ENCODE results near the gene TOP3B. TPM values are rescaled to one million over a fixed set of nuclear protein-coding genes. Genes with fewer than 3 reads are reported as not detected.

Gene TOP3B
- total RNA-seq, 4 donors from 2014 or later = 12.3 to 27.5 (median 20.4) TPM

GRCh38 chr22:21936151-21936775, 46.3 kb downstream of the TOP3B start:
- DNase-seq (ENCODE audit: extremely low spot score) = no peak
- Histone ChIP-seq H3K4me3 (no peak overlapping the region), H3K36me3 (peaks cover 19 to 60% (median 50%) of the 10 kb centered on the region in 4 donors), H3K4me1 (peaks cover 51 to 76% (median 59%) of the 10 kb centered on the region in 4 donors), H3K9me3 (no peaks in the 10 kb centered on the region), H3K27me3 (no peaks in the 10 kb centered on the region), H3K27ac (replicated peaks in 1 of 4) (peak overlapping the region; percentile 92 to 98 (median 94))
- 87% methylated on average over 14 of the region's 15 CpGs for WGBS
- intact Hi-C loops (cut with DNase I) = loop anchor here (5.0 kb wide), 2 partner anchors 69 to 224 kb away; partner anchors contain the start of gene MAPK1
- TF ChIP-seq POLR2A (IDR thresholded peaks at IDR 0.05; ENCODE audit: low read depth) (no peak), CTCF (IDR thresholded peaks at IDR 0.05) (no peak)

- Histone ChIP-seq H3K27ac (replicated peaks in 1 of 4) (peak overlapping the region in 1 of 4 donors; percentile 39), H3K4me1 (peaks cover 28 to 52% (median 36%) of the 10 kb centered on the region in 4 donors), H3K27me3 (no peaks in the 10 kb centered on the region), H3K4me3 (no peak overlapping the region), H3K36me3 (peaks cover 39 to 71% (median 63%) of the 10 kb centered on the region in 4 donors), H3K9me3 (no peaks in the 10 kb centered on the region)
- intact Hi-C loops (cut with DNase I) = no loop called here
- no peak for TF ChIP-seq POLR2AphosphoS5 (IDR thresholded peaks at IDR 0.05)
- TF ChIP-seq EP300 (IDR thresholded peaks at IDR 0.05) = no peak
- TF ChIP-seq POLR2A (IDR thresholded peaks at IDR 0.05; ENCODE audit: low read depth) = no peak
- no peak for TF ChIP-seq CTCF (IDR thresholded peaks at IDR 0.05)
- no peak for DNase-seq (ENCODE audit: extremely low spot score)
- WGBS = no CpG with 5 or more reads among the region's 19 CpGs
Observed at GRCh38 chr22:21933910-21934309, 48.7 kb downstream of the TOP3B start.

- Histone ChIP-seq H3K9me3 (no peaks in the 10 kb centered on the region), H3K4me3 (no peak overlapping the region), H3K4me1 (peaks cover 24 to 47% (median 31%) of the 10 kb centered on the region in 4 donors), H3K27ac (replicated peaks in 1 of 4) (peak overlapping the region in 1 of 4 donors; percentile 39), H3K36me3 (peaks cover 43 to 75% (median 66%) of the 10 kb centered on the region in 4 donors), H3K27me3 (no peaks in the 10 kb centered on the region)
- TF ChIP-seq POLR2A (IDR thresholded peaks at IDR 0.05; ENCODE audit: low read depth) (no peak), EP300 (IDR thresholded peaks at IDR 0.05) (no peak), POLR2AphosphoS5 (IDR thresholded peaks at IDR 0.05) (no peak), CTCF (IDR thresholded peaks at IDR 0.05) (no peak)
- DNase-seq (ENCODE audit: extremely low spot score) = no peak
- intact Hi-C loops (cut with DNase I) = no loop called here
- 98% methylated on average over 9 of the region's 23 CpGs for WGBS
Observed at GRCh38 chr22:21933413-21933812, 49.2 kb downstream of the TOP3B start.

- TF ChIP-seq EP300 (IDR thresholded peaks at IDR 0.05) = no peak
- no peak for TF ChIP-seq POLR2A (IDR thresholded peaks at IDR 0.05; ENCODE audit: low read depth)
- no peak for TF ChIP-seq POLR2AphosphoS5 (IDR thresholded peaks at IDR 0.05)
- no peak for TF ChIP-seq CTCF (IDR thresholded peaks at IDR 0.05)
- Histone ChIP-seq H3K27me3 (no peaks in the 10 kb centered on the region), H3K27ac (replicated peaks in 1 of 4) (no peak overlapping the region), H3K36me3 (peaks cover 49 to 83% (median 74%) of the 10 kb centered on the region in 4 donors), H3K4me1 (peaks cover 18 to 36% (median 21%) of the 10 kb centered on the region in 4 donors), H3K4me3 (no peak overlapping the region), H3K9me3 (no peaks in the 10 kb centered on the region)
- no peak for DNase-seq (ENCODE audit: extremely low spot score)
- 81% methylated on average over 3 of the region's 3 CpGs for WGBS
- intact Hi-C loops (cut with DNase I) = no loop called here
Observed at GRCh38 chr22:21932347-21932746, 50.2 kb downstream of the TOP3B start.

Measured in esophagus muscularis mucosa (tissue), 4 donors.